Astrocyte (in vitro differentiated cells and primary cell): ENCODE results near the gene TMOD1. TPM values are rescaled to one million over a fixed set of nuclear protein-coding genes. Genes with fewer than 3 reads are reported as not detected.

Experiments used
- DNase-seq: peaks from one replicate; pipeline ENCODE4 v3.0.0-alpha.2; 2010; ENCODE audit warnings: low read depth
- FAIRE-seq: peaks from 2 replicates; lab custom pipeline; 2011; peaks lifted over from hg19 to GRCh38; lab: Jason Lieb, UNC
- H2AFZ ChIP-seq: 2 replicates; pipeline ENCODE4 v1.6.0; 2012; ENCODE audit warnings: low read depth, low read length, inconsistent platforms
- H3K27ac ChIP-seq: 2 replicates; pipeline ENCODE4 v1.5.1; 2011; ENCODE audit warnings: low read depth, low read length, inconsistent platforms
- H3K27me3 ChIP-seq: 2 replicates; pipeline ENCODE4 v1.6.0; 2011; ENCODE audit warnings: low read length, inconsistent platforms; ENCODE audit not compliant: insufficient read depth
- H3K36me3 ChIP-seq: 2 replicates; pipeline ENCODE4 v1.5.1; 2011; ENCODE audit warnings: low read length, inconsistent platforms; ENCODE audit not compliant: insufficient read depth
- H3K4me1 ChIP-seq: 2 replicates; pipeline ENCODE4 v1.5.1; 2011; ENCODE audit warnings: low read length, inconsistent platforms; ENCODE audit not compliant: insufficient read depth
- H3K4me2 ChIP-seq: 2 replicates; pipeline ENCODE4 v1.6.0; 2012; ENCODE audit warnings: low read length, inconsistent platforms
- H3K4me3 ChIP-seq: 2 replicates; pipeline ENCODE4 v1.5.1; 2011; ENCODE audit warnings: low read depth, mild to moderate bottlenecking, low read length, inconsistent platforms; ENCODE audit not compliant: insufficient read depth
- H3K79me2 ChIP-seq: 2 replicates; pipeline ENCODE4 v1.6.0; 2012; ENCODE audit warnings: mild to moderate bottlenecking, low read length, inconsistent platforms; ENCODE audit not compliant: insufficient read depth
- H3K9ac ChIP-seq: 2 replicates; pipeline ENCODE4 v1.6.0; 2012; ENCODE audit warnings: mild to moderate bottlenecking, low read length, inconsistent platforms
- H3K9me3 ChIP-seq: 2 replicates; pipeline ENCODE4 v1.5.1; 2012; ENCODE audit warnings: low read depth, mild to moderate bottlenecking, low read length, inconsistent platforms; ENCODE audit not compliant: insufficient read depth
- H4K20me1 ChIP-seq: 2 replicates; pipeline ENCODE4 v1.6.0; 2012; ENCODE audit warnings: low read length, inconsistent platforms; ENCODE audit not compliant: insufficient read depth
- H3K27ac Mint-ChIP-seq: one replicate; pipeline ENCODE4 v1.8.0; 2021; ENCODE audit warnings: mild to moderate bottlenecking, mixed read lengths; ENCODE audit not compliant: unreplicated experiment
- H3K27me3 Mint-ChIP-seq: one replicate; pipeline ENCODE4 v1.8.0; 2021; ENCODE audit warnings: low read depth, mixed read lengths; ENCODE audit not compliant: unreplicated experiment
- H3K36me3 Mint-ChIP-seq: one replicate; pipeline ENCODE4 v1.8.0; 2021; ENCODE audit warnings: low read depth, mixed read lengths; ENCODE audit not compliant: unreplicated experiment
- H3K4me1 Mint-ChIP-seq: one replicate; pipeline ENCODE4 v1.8.0; 2021; ENCODE audit warnings: low read depth, mixed read lengths; ENCODE audit not compliant: unreplicated experiment
- H3K4me3 Mint-ChIP-seq: one replicate; pipeline ENCODE4 v1.8.0; 2021; ENCODE audit warnings: mild to moderate bottlenecking, moderate library complexity, mixed read lengths; ENCODE audit not compliant: unreplicated experiment
- H3K9me3 Mint-ChIP-seq: one replicate; pipeline ENCODE4 v1.8.0; 2021; ENCODE audit warnings: mild to moderate bottlenecking, mixed read lengths; ENCODE audit not compliant: unreplicated experiment
- EZH2 ChIP-seq: IDR thresholded peaks from 2 replicates; pipeline ENCODE4 v1.6.1; 2012; ENCODE audit warnings: mild to moderate bottlenecking, low read length, inconsistent platforms; ENCODE audit not compliant: insufficient read depth
- total RNA-seq: library from RNA; stranded (reverse); gene quantifications from 2 replicates; pipeline ENCODE4 v1.2.1, GENCODE V29; 2021
- TF ChIP-seq, protein P1 (sequence below): IDR thresholded peaks from 2 replicates; pipeline ENCODE4 v1.5.1; 2011; ENCODE audit warnings: low read depth, mild to moderate bottlenecking, inconsistent platforms, low read length, moderate library complexity; ENCODE audit not compliant: insufficient read depth

The TMOD1 gene
- total RNA-seq, 1 donor from 2014 or later: 0.48 TPM

DNA sequence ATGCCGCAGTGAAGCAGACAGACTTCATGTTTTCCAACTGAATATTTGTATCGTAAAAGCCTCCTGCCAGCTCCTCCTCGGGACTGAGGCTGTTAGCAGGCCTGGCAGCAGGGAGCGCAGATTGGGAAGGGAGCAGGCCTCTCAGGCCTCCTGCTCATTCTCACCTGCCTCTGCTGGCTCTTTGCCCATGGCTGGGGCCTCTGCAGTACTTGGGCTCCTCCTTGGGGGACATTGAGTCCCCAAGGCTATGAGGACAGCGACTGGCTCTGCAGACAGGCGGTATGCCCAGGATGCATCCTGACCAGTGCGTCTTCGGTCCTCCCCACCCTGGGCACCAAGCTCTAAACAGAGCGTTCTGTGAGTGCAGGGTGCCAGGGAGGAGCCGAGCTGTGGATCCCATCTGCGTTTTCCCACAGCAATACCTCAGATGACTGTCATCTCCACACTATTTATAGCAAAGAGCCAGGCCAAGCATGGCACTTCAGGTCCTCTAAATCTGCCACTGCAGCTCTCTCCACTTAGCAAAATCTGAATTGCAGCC, 93.0 kb downstream of the TMOD1 start:
- Histone ChIP-seq H3K4me1 (no peaks in the 10 kb centered on the region), H3K4me2 (no peak overlapping the region), H2AFZ (no peak overlapping the region), H3K36me3 (no peaks in the 10 kb centered on the region), H3K27me3 (peaks cover 4% of the 10 kb centered on the region), H3K27ac (no peak overlapping the region), H3K9me3 (no peaks in the 10 kb centered on the region), H3K4me3 (no peak overlapping the region), H4K20me1 (no peaks in the 10 kb centered on the region), H3K79me2 (no peaks in the 10 kb centered on the region), H3K9ac (no peak overlapping the region)
- H3K27me3 Mint-ChIP-seq: peaks cover 15% of the 10 kb centered on the region
- peaks cover 3% of the 10 kb centered on the region for H3K4me1 Mint-ChIP-seq
- TF ChIP-seq EZH2: no peak
- TF ChIP-seq, protein P1, sequence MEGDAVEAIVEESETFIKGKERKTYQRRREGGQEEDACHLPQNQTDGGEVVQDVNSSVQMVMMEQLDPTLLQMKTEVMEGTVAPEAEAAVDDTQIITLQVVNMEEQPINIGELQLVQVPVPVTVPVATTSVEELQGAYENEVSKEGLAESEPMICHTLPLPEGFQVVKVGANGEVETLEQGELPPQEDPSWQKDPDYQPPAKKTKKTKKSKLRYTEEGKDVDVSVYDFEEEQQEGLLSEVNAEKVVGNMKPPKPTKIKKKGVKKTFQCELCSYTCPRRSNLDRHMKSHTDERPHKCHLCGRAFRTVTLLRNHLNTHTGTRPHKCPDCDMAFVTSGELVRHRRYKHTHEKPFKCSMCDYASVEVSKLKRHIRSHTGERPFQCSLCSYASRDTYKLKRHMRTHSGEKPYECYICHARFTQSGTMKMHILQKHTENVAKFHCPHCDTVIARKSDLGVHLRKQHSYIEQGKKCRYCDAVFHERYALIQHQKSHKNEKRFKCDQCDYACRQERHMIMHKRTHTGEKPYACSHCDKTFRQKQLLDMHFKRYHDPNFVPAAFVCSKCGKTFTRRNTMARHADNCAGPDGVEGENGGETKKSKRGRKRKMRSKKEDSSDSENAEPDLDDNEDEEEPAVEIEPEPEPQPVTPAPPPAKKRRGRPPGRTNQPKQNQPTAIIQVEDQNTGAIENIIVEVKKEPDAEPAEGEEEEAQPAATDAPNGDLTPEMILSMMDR: no peak
- no peak for DNase-seq
- FAIRE-seq: no peak
- no peak overlapping the region for H3K27ac Mint-ChIP-seq
- H3K36me3 Mint-ChIP-seq: no peaks in the 10 kb centered on the region
- H3K9me3 Mint-ChIP-seq: no peaks in the 10 kb centered on the region
- no peak overlapping the region for H3K4me3 Mint-ChIP-seq

DNA sequence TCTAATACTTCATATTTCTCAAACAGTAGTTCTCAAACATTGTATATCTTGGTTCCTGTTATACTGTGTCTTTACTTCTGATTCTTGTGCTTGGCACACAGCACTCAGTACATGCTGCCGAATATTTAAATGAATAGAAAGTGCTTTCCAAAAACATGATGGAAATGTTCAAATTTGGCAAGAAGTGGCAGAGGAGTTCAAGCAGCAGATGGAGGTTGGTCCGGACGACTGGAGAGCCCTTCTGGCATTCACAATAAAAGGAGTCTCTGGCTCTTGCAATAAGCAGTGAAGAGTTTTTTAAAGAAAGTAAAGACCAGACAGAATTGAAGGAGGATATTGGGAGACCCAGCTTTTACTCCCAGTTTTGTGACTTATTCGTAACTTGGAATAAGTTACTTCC, 95.4 kb downstream of the TMOD1 start:
- FAIRE-seq: no peak
- H3K27ac Mint-ChIP-seq: no peak overlapping the region
- peaks cover 2% of the 10 kb centered on the region for H3K27me3 ChIP-seq
- H3K4me1 ChIP-seq: no peaks in the 10 kb centered on the region
- no peak overlapping the region for H3K4me2 ChIP-seq
- no peaks in the 10 kb centered on the region for H3K9me3 ChIP-seq
- no peak overlapping the region for H3K9ac ChIP-seq
- H3K4me3 ChIP-seq: no peak overlapping the region
- no peak overlapping the region for H2AFZ ChIP-seq
- no peaks in the 10 kb centered on the region for H3K79me2 ChIP-seq
- TF ChIP-seq, protein P1: no peak
- TF ChIP-seq EZH2: no peak
- no peak for DNase-seq
- H4K20me1 ChIP-seq: no peaks in the 10 kb centered on the region
- H3K4me3 Mint-ChIP-seq: no peak overlapping the region
- H3K36me3 Mint-ChIP-seq: peaks cover 3% of the 10 kb centered on the region
- no peak overlapping the region for H3K27ac ChIP-seq
- no peaks in the 10 kb centered on the region for H3K9me3 Mint-ChIP-seq
- H3K4me1 Mint-ChIP-seq: peaks cover 3% of the 10 kb centered on the region
- peaks cover 10% of the 10 kb centered on the region for H3K36me3 ChIP-seq
- H3K27me3 Mint-ChIP-seq: peaks cover 15% of the 10 kb centered on the region

DNA sequence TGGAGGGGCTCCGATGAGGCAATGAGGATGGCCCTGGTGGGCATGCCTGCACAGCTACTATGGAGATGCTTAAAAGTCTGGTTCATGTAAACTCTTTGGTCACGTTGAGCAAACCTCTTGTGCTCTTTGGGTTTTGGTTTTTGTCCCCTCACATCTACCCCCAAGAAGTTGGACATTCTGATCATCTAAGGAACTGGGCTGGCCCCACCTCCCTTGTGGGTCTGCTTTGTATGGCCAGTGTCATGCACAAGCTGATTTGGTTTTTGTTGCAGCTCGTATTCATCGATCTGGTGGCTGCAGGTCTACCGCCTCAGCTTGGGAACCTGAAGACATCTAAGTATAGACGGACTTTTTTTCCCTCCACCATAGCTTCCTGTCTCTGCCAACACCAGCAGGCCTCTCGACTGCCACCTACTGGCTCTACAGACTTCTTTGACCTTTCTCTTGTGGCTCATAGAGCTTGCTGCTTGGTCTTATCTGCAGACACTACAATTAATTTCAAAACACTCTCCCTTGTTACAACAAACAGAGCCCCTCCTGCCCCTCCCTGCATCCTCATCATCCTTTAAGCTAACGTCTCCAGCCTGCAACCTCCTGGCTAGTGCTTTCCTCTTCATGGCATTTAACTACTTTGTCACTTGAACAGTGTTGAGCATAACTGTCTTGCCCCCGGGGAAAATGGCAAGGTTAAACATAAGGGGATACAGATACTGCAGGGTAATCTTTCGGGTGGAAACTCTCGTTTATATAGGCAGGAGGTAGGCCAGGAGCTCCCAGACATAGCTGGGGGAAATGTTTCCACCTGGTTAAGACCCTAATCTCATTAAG, 97.2 kb downstream of the TMOD1 start:
- no peaks in the 10 kb centered on the region for H3K9me3 Mint-ChIP-seq

More for the DNA sequence above, 97.2 kb downstream of the TMOD1 start:
- H3K4me1 ChIP-seq: no peaks in the 10 kb centered on the region
- H3K79me2 ChIP-seq: no peaks in the 10 kb centered on the region
- FAIRE-seq (no peak), DNase-seq (peak; percentile 58)
- Mint-ChIP-seq H3K27me3 (peaks cover 9% of the 10 kb centered on the region), H3K27ac (no peak overlapping the region), H3K4me3 (no peak overlapping the region), H3K36me3 (peaks cover 11% of the 10 kb centered on the region), H3K4me1 (peaks cover under 1% of the 10 kb centered on the region)
- H3K4me2 ChIP-seq: no peak overlapping the region
- no peak overlapping the region for H3K9ac ChIP-seq
- H3K27me3 ChIP-seq: peaks cover 2% of the 10 kb centered on the region
- H3K9me3 ChIP-seq: no peaks in the 10 kb centered on the region
- H4K20me1 ChIP-seq: no peaks in the 10 kb centered on the region
- H2AFZ ChIP-seq: no peak overlapping the region
- TF ChIP-seq, protein P1: peak; percentile 92
- TF ChIP-seq EZH2: no peak
- no peak overlapping the region for H3K4me3 ChIP-seq
- H3K36me3 ChIP-seq: peaks cover 18% of the 10 kb centered on the region
- H3K27ac ChIP-seq: no peak overlapping the region
